HCT116 (cell line): ENCODE data around the gene PML. TPM values are rescaled to one million over a fixed set of nuclear protein-coding genes. Genes with fewer than 3 reads are reported as not detected.

Source experiments
- ATAC-seq: fragments of 200-7000 bp; cut with Tn5 transposase; 2 replicates; pipeline ENCODE4 v1.9.1; 2020; ENCODE audit warnings: mild to moderate bottlenecking, moderate library complexity
- BruUV-seq: library from RNA; stranded (reverse); fragments of 400-500 nt; replicated peaks from 2 replicates; lab custom pipeline; 2021; lab: Mats Ljungman, UMichigan
- CTCF ChIA-PET: fragments of 300-600 bp; sonication (Branson Sonifier 250); formaldehyde crosslinking; loops from one replicate; lab custom pipeline; 2021; ENCODE audit warnings: antibody characterized with exemption; lab: Charles Lee
- POLR2A ChIA-PET: fragments of 300-600, 350-600 bp; sonication (Branson Sonifier 250); formaldehyde crosslinking; loops from one replicate; lab custom pipeline; 2021; ENCODE audit warnings: antibody characterized with exemption; lab: Charles Lee
- RAD21 ChIA-PET, 2 experiments: fragments of 300-600 bp; sonication (Branson Sonifier 250); formaldehyde crosslinking; loops; one replicate each; lab custom pipeline; 2023; ENCODE audit warnings: low total read pairs in 2 of 2; ENCODE audit not compliant: uncharacterized antibody in 2 of 2, unreplicated experiment in 2 of 2, low non-redundant PET in 1 of 2; lab: Charles Lee
- DNase-seq: peaks from one replicate; pipeline ENCODE4 v3.0.0-alpha.2; 2010; ENCODE audit warnings: low read depth, low spot score
- H2AFZ ChIP-seq: fragments of 200-600 bp; shearing (Covaris generic), sonication (generic); 2 replicates; pipeline ENCODE4 v1.6.1; 2017; ENCODE audit warnings: low read depth, mixed run types, mixed read lengths, antibody characterized with exemption, low read length; ENCODE audit not compliant: poor library complexity, severe bottlenecking
- H3K27ac ChIP-seq: 2 replicates; pipeline ENCODE4 v1.5.1; 2012; ENCODE audit warnings: low read depth, low read length
- H3K27me3 ChIP-seq: fragments of 200-600 bp; sonication (generic); 2 replicates; pipeline ENCODE4 v1.6.1; 2016; ENCODE audit warnings: mixed run types, low read length, mixed read lengths; ENCODE audit not compliant: insufficient read depth
- H3K36me3 ChIP-seq, 2 experiments: fragments of 200-500 bp in 1 of 2; fragments of 200-600 bp in 1 of 2; sonication (Bioruptor generic) in 1 of 2; sonication (generic) in 1 of 2; 2 replicates each; pipeline versions ENCODE4 v1.5.1 to v1.6.1; 2014 to 2016; ENCODE audit warnings: low read length in 2 of 2, inconsistent platforms in 1 of 2, mixed read lengths in 1 of 2, mixed run types in 1 of 2; ENCODE audit not compliant: insufficient read depth in 2 of 2, control insufficient read depth in 1 of 2
- H3K4me1 ChIP-seq, 2 experiments: fragments of 200-600 bp in 1 of 2; sonication (generic) in 1 of 2; 2 replicates each; pipeline versions ENCODE4 v1.5.1 to v1.6.1; 2012 to 2017; ENCODE audit warnings: low read length in 2 of 2, inconsistent platforms in 1 of 2, mild to moderate bottlenecking in 1 of 2, mixed read lengths in 1 of 2, mixed run types in 1 of 2, moderate library complexity in 1 of 2; ENCODE audit not compliant: insufficient read depth in 2 of 2, control insufficient read depth in 1 of 2
- H3K4me2 ChIP-seq: fragments of 200-600 bp; sonication (generic); 2 replicates; pipeline ENCODE4 v1.6.1; 2017; ENCODE audit warnings: mixed run types, low read length, mixed read lengths
- H3K4me3 ChIP-seq, 2 experiments: fragments of 200-600 bp in 1 of 2; sonication (generic) in 1 of 2; replicated peaks in 1 of 2; 2 replicates each; pipeline ENCODE4 v1.5.1; 2011 to 2016; ENCODE audit warnings: low read length in 2 of 2, control low read depth in 1 of 2, low read depth in 1 of 2, mild to moderate bottlenecking in 1 of 2, mixed read lengths in 1 of 2, mixed run types in 1 of 2
- H3K79me2 ChIP-seq: fragments of 200-600 bp; sonication (generic); 2 replicates; pipeline ENCODE4 v1.6.1; 2017; ENCODE audit warnings: mild to moderate bottlenecking, mixed run types, low read length, moderate library complexity, mixed read lengths; ENCODE audit not compliant: insufficient read depth
- H3K9ac ChIP-seq: fragments of 200-600 bp; sonication (generic); 2 replicates; pipeline ENCODE4 v1.6.1; 2016; ENCODE audit warnings: low read length, mixed read lengths
- H3K9me2 ChIP-seq: fragments of 200-600 bp; sonication (generic), shearing (Covaris generic); 2 replicates; pipeline ENCODE4 v1.6.1; 2017; ENCODE audit warnings: mixed run types, mild to moderate bottlenecking, moderate library complexity; ENCODE audit not compliant: insufficient read depth
- H3K9me3 ChIP-seq, 2 experiments: fragments of 200-500 bp in 1 of 2; fragments of 200-600 bp in 1 of 2; sonication (Bioruptor generic) in 1 of 2; sonication (generic) in 1 of 2; 2 replicates each; pipeline ENCODE4 v1.6.1; 2014 to 2017; ENCODE audit warnings: low read length in 2 of 2, mixed read lengths in 2 of 2, inconsistent platforms in 1 of 2, low read depth in 1 of 2, mild to moderate bottlenecking in 1 of 2, mixed run types in 1 of 2, moderate library complexity in 1 of 2; ENCODE audit not compliant: control insufficient read depth in 1 of 2, insufficient read depth in 1 of 2
- H4K20me1 ChIP-seq: fragments of 200-600 bp; sonication (generic), shearing (Covaris generic); 2 replicates; pipeline ENCODE4 v1.6.1; 2017; ENCODE audit warnings: mixed run types, mild to moderate bottlenecking, moderate library complexity; ENCODE audit not compliant: insufficient read depth
- CBX3 ChIP-seq: IDR thresholded peaks from 2 replicates; pipeline ENCODE4 v1.6.1; 2012; ENCODE audit warnings: low read depth
- CEBPB ChIP-seq: IDR thresholded peaks from 2 replicates; pipeline ENCODE4 v1.6.1; 2012; ENCODE audit warnings: low read depth
- ELF1 ChIP-seq: IDR thresholded peaks from 2 replicates; pipeline ENCODE4 v1.6.1; 2012; ENCODE audit warnings: low read depth, borderline replicate concordance
- EZH2 ChIP-seq: fragments of 200-600 bp; sonication (generic); IDR thresholded peaks from 2 replicates; pipeline ENCODE4 v1.6.1; 2017; ENCODE audit warnings: antibody characterized with exemption, mixed run types
- EZH2phosphoT487 ChIP-seq: fragments of 200-600 bp; IDR thresholded peaks from 2 replicates; pipeline ENCODE4 v1.6.1; 2018; ENCODE audit warnings: antibody characterized with exemption, borderline replicate concordance
- POLR2A ChIP-seq: IDR thresholded peaks from 2 replicates; pipeline ENCODE4 v1.7.0; 2011; ENCODE audit warnings: borderline replicate concordance; ENCODE audit not compliant: insufficient read depth, insufficient read length; ENCODE audit errors: extremely low read depth
- POLR2AphosphoS5 ChIP-seq: IDR thresholded peaks from 2 replicates; pipeline ENCODE4 v1.6.1; 2011; ENCODE audit warnings: mild to moderate bottlenecking, low read depth, low read length, moderate library complexity
- SIN3A ChIP-seq: IDR thresholded peaks from 2 replicates; pipeline ENCODE4 v1.6.1; 2012; ENCODE audit warnings: low read depth
- SRF ChIP-seq: IDR thresholded peaks from 2 replicates; pipeline ENCODE4 v1.6.1; 2012; ENCODE audit warnings: low read depth
- ZNF274 ChIP-seq: fragments of 200-500 bp; sonication (Bioruptor generic); IDR thresholded peaks from 2 replicates; pipeline ENCODE4 v1.6.1; 2014; ENCODE audit warnings: mild to moderate bottlenecking, low read depth, low read length, inconsistent platforms
- intact Hi-C: fragments of 100-400 bp; cut with micrococcal nuclease; formaldehyde crosslinking; loops from 2 replicates; pipeline ENCODE4 v1.10.0; 2022
- total RNA-seq: library from RNA; stranded (reverse); gene quantifications from one replicate; pipeline ENCODE4 v1.2.1, GENCODE V29; 2021; ENCODE audit not compliant: unreplicated experiment
- TF ChIP-seq, protein P1 (sequence below): IDR thresholded peaks from 2 replicates; pipeline ENCODE4 v1.6.1; 2012

The PML gene
- total RNA-seq, 1 experiment from 2014 or later, result 28.1 TPM

DNA sequence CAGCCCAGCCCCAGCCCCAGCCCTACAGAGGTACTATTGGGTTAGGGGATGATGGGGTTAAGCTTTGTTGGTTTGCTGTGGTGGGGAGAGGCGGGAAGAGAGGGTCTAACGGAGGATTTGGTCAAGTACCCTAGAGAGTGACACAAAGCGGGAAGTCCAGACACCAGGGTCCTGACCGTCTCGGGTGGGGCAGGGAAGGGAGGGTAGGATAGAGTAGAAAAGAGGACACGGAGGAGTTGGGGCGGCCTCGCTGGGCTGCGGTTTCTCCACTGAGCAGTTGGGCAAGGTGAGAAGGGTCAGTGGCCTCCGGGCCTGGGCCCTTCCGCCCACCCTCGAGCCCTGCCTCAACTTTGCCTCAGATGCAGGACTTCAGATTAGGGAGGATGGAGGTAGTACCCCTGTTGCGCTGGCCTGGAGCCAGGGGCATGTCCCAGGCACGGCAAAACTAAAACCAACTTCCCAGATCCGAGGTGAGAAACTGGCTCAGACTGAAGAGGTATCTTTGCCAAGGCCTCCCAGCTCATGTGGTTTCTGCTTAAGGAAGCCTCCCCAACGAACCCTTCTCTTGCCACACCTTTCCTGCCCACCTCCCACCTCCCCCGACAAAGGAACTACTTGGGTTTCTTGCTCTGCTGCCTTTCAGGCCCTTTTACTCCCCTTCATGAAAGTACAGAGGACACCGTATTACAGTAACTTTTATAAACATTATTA, 551 bp downstream of the PML start:
- RAD21 ChIA-PET, result no interaction called here
- Histone ChIP-seq H4K20me1 (no peaks in the 10 kb centered on the region), H3K9ac (peak overlapping the region; percentile 77), H3K4me1 (peaks cover 13 to 38% of the 10 kb centered on the region in 2 experiments; a peak in 3 of 4 replicates), H3K9me2 (no peaks in the 10 kb centered on the region), H3K4me3 (peak overlapping the region; percentile 84 to 88), H3K27ac (peak overlapping the region; percentile 9; the same call in 1 of the 2 replicates), H3K27me3 (no peaks in the 10 kb centered on the region), H3K36me3 (0 out of 4 replicates have a peak, but pooled peaks cover 0 to 11% of the 10 kb centered on the region in 2 experiments), H3K4me2 (peak overlapping the region; percentile 86), H2AFZ (no peak overlapping the region), H3K9me3 (no peaks in the 10 kb centered on the region), H3K79me2 (peaks cover 6% of the 10 kb centered on the region)
- POLR2A ChIA-PET, result interaction anchor here (0.8 to 1.4 kb wide), 2 partner anchors 12 to 53 kb away, joined by 3 to 7 read pairs; no protein-coding TSS in a partner anchor
- CTCF ChIA-PET, result interaction anchor here (0.7 to 2.1 kb wide), 13 partner anchors 10 to 326 kb away, joined by 3 to 16 read pairs (median 4); no protein-coding TSS in a partner anchor
- DNase-seq (no peak), ATAC-seq (peak; percentile 17)
- TF ChIP-seq CBX3 (no peak), ELF1 (no peak), POLR2A (no peak), POLR2AphosphoS5 (no peak), CEBPB (no peak), EZH2phosphoT487 (no peak), SIN3A (no peak), ZNF274 (no peak), SRF (no peak), EZH2 (no peak)
- TF ChIP-seq, protein P1, sequence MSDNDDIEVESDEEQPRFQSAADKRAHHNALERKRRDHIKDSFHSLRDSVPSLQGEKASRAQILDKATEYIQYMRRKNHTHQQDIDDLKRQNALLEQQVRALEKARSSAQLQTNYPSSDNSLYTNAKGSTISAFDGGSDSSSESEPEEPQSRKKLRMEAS, result no peak; the same call in 1 of the 2 replicates
- intact Hi-C loops, result no loop called here
- TSS peak; percentile 48 for BruUV-seq
